IMR-90 (cell line): ENCODE results near the gene NTM. TPM values are rescaled to one million over a fixed set of nuclear protein-coding genes. Genes with fewer than 3 reads are reported as not detected.

Source experiments
- ATAC-seq: fragments of 200-7000 bp; cut with Tn5 transposase; 2 replicates; pipeline ENCODE4 v1.9.1; 2020; ENCODE audit warnings: low read depth, mild to moderate bottlenecking, moderate library complexity
- BruUV-seq: library from RNA; stranded (reverse); fragments of 400-500 nt; replicated peaks from 2 replicates; lab custom pipeline; 2021; lab: Mats Ljungman, UMichigan
- CTCF ChIA-PET: fragments of 300-600 bp; formaldehyde crosslinking; extraction: SDS; loops from one replicate; lab custom pipeline; 2021; ENCODE audit warnings: antibody characterized with exemption; lab: Yijun Ruan, JAX
- POLR2A ChIA-PET: fragments of 300-600 bp; sonication (Branson Sonifier 250); formaldehyde crosslinking; loops from one replicate; lab custom pipeline; 2022; ENCODE audit warnings: antibody characterized with exemption; ENCODE audit not compliant: unreplicated experiment; lab: Charles Lee
- DNase-seq: peaks from one replicate; pipeline ENCODE4 v3.0.0; 2013
- H2AFZ ChIP-seq: replicated peaks from 2 replicates; pipeline ENCODE3; 2013; ENCODE audit warnings: low read length, mild to moderate bottlenecking; ENCODE audit not compliant: poor library complexity
- H2AK5ac ChIP-seq: 2 replicates; pipeline ENCODE4 v1.6.1; 2013; ENCODE audit warnings: low read depth, low read length, inconsistent platforms
- H2AK9ac ChIP-seq: replicated peaks from 2 replicates; pipeline ENCODE3; 2013; ENCODE audit warnings: mild to moderate bottlenecking, low read depth, low read length, moderate library complexity; ENCODE audit not compliant: poor library complexity
- H2BK120ac ChIP-seq: 2 replicates; pipeline ENCODE4 v1.6.1; 2013; ENCODE audit warnings: low read depth, low read length, inconsistent platforms
- H2BK15ac ChIP-seq: 3 replicates; pipeline ENCODE4 v1.6.1; 2013; ENCODE audit warnings: low read depth, low read length, inconsistent platforms
- H2BK20ac ChIP-seq: 2 replicates; pipeline ENCODE4 v1.6.1; 2013; ENCODE audit warnings: low read depth, mild to moderate bottlenecking, inconsistent platforms, low read length, moderate library complexity
- H2BK5ac ChIP-seq: 2 replicates; pipeline ENCODE4 v1.6.1; 2013; ENCODE audit warnings: mild to moderate bottlenecking, low read depth, low read length, inconsistent platforms; ENCODE audit not compliant: poor library complexity, severe bottlenecking
- H3K14ac ChIP-seq: replicated peaks from 2 replicates; pipeline ENCODE4 v1.6.1; 2013; ENCODE audit warnings: low read depth, low read length, inconsistent platforms
- H3K18ac ChIP-seq: 2 replicates; pipeline ENCODE4 v1.6.1; 2013; ENCODE audit warnings: low read depth, low read length, control low read depth
- H3K23ac ChIP-seq: 2 replicates; pipeline ENCODE4 v1.6.1; 2013; ENCODE audit warnings: low read depth, low read length, inconsistent platforms
- H3K27ac ChIP-seq: 2 replicates; pipeline ENCODE4 v1.5.1; 2013; ENCODE audit warnings: mild to moderate bottlenecking, control low read depth, low read length; ENCODE audit not compliant: insufficient read depth
- H3K27me3 ChIP-seq: 2 replicates; pipeline ENCODE4 v1.6.1; 2013; ENCODE audit warnings: low read length; ENCODE audit not compliant: control insufficient read depth, insufficient read depth
- H3K36me3 ChIP-seq: 2 replicates; pipeline ENCODE4 v1.6.1; 2013; ENCODE audit warnings: low read length, mixed read lengths; ENCODE audit not compliant: control insufficient read depth, insufficient read depth
- H3K4ac ChIP-seq: 2 replicates; pipeline ENCODE4 v1.6.1; 2013; ENCODE audit warnings: low read depth, low read length, inconsistent platforms
- H3K4me1 ChIP-seq: 2 replicates; pipeline ENCODE4 v1.6.1; 2013; ENCODE audit warnings: low read length, mixed read lengths; ENCODE audit not compliant: control insufficient read depth, insufficient read depth
- H3K4me2 ChIP-seq: 2 replicates; pipeline ENCODE4 v1.6.1; 2013; ENCODE audit warnings: low read depth, mild to moderate bottlenecking, control low read depth, low read length, moderate library complexity
- H3K4me3 ChIP-seq: 2 replicates; pipeline ENCODE4 v1.5.1; 2013; ENCODE audit warnings: low read depth, mild to moderate bottlenecking, control low read depth, low read length, moderate library complexity; ENCODE audit not compliant: insufficient read depth
- H3K56ac ChIP-seq: 2 replicates; pipeline ENCODE4 v1.6.1; 2013; ENCODE audit warnings: low read length, inconsistent platforms; ENCODE audit not compliant: insufficient read depth; ENCODE audit errors: extremely low read depth
- H3K79me1 ChIP-seq, 2 experiments: 2 replicates each; pipeline ENCODE4 v1.6.1; 2013; ENCODE audit warnings: low read length in 2 of 2, inconsistent platforms in 1 of 2, low read depth in 1 of 2
- H3K9ac ChIP-seq: 2 replicates; pipeline ENCODE4 v1.6.1; 2013; ENCODE audit warnings: low read depth, low read length, control low read depth
- H3K9me1 ChIP-seq: 2 replicates; pipeline ENCODE4 v1.6.1; 2013; ENCODE audit warnings: low read length, inconsistent platforms; ENCODE audit not compliant: insufficient read depth
- H3K9me3 ChIP-seq: 2 replicates; pipeline ENCODE4 v1.6.1; 2013; ENCODE audit warnings: low read length; ENCODE audit not compliant: control insufficient read depth, insufficient read depth
- H4K20me1 ChIP-seq: 2 replicates; pipeline ENCODE4 v1.6.1; 2013; ENCODE audit warnings: low read length, inconsistent platforms; ENCODE audit not compliant: insufficient read depth
- H4K5ac ChIP-seq: 2 replicates; pipeline ENCODE4 v1.6.1; 2013; ENCODE audit warnings: mild to moderate bottlenecking, low read depth, low read length, control low read depth
- H4K8ac ChIP-seq, 2 experiments: 2 replicates each; pipeline ENCODE4 v1.6.1; 2013; ENCODE audit warnings: low read depth in 2 of 2, low read length in 2 of 2, control low read depth in 1 of 2, inconsistent platforms in 1 of 2
- H4K91ac ChIP-seq: 2 replicates; pipeline ENCODE4 v1.6.1; 2013; ENCODE audit warnings: low read depth, low read length, inconsistent platforms; ENCODE audit not compliant: insufficient read depth
- BHLHE40 ChIP-seq: fragments of 150-350 bp; IDR thresholded peaks from 2 replicates; pipeline ENCODE4 v1.6.1; 2016; ENCODE audit warnings: mild to moderate bottlenecking, low read depth, low read length
- CEBPB ChIP-seq: IDR thresholded peaks from 2 replicates; pipeline ENCODE4 v1.6.1; 2012; ENCODE audit warnings: low read depth, low read length, improper control_type of control experiment
- CHD1 ChIP-seq: IDR thresholded peaks from 2 replicates; pipeline ENCODE4 v1.6.1; 2012; ENCODE audit warnings: low read depth, low read length, improper control_type of control experiment
- CTCF ChIP-seq: conservative IDR thresholded peaks from 2 replicates; pipeline ENCODE4 v1.5.1; 2012; ENCODE audit warnings: mild to moderate bottlenecking, low read depth, low read length, improper control_type of control experiment
- FOS ChIP-seq: fragments of 150-350 bp; IDR thresholded peaks from 2 replicates; pipeline ENCODE4 v1.6.1; 2016; ENCODE audit warnings: low read depth, low read length
- MAFK ChIP-seq: IDR thresholded peaks from 2 replicates; pipeline ENCODE4 v1.6.1; 2012; ENCODE audit warnings: low read depth, low read length, improper control_type of control experiment
- MAZ ChIP-seq: IDR thresholded peaks from 2 replicates; pipeline ENCODE4 v1.6.1; 2012; ENCODE audit warnings: low read depth, mild to moderate bottlenecking, low read length, improper control_type of control experiment, moderate library complexity, borderline replicate concordance
- MXI1 ChIP-seq: IDR thresholded peaks from 2 replicates; pipeline ENCODE4 v1.6.1; 2012; ENCODE audit warnings: low read depth, mild to moderate bottlenecking, low read length, moderate library complexity, borderline replicate concordance
- NFE2L2 ChIP-seq: fragments of 150-350 bp; IDR thresholded peaks from 2 replicates; pipeline ENCODE4 v1.6.1; 2016; ENCODE audit warnings: low read depth, mild to moderate bottlenecking, low read length
- POLR2A ChIP-seq: IDR thresholded peaks from 2 replicates; pipeline ENCODE4 v1.6.1; 2012; ENCODE audit warnings: mild to moderate bottlenecking, low read depth, low read length
- RAD21 ChIP-seq: IDR thresholded peaks from 2 replicates; pipeline ENCODE4 v1.6.1; 2012; ENCODE audit warnings: low read length, improper control_type of control experiment
- RCOR1 ChIP-seq: IDR thresholded peaks from 2 replicates; pipeline ENCODE4 v1.6.1; 2012; ENCODE audit warnings: mild to moderate bottlenecking, low read length, improper control_type of control experiment; ENCODE audit not compliant: insufficient replicate concordance
- RFX5 ChIP-seq: IDR thresholded peaks from 2 replicates; pipeline ENCODE4 v1.8.0; 2012; ENCODE audit warnings: low read depth, mild to moderate bottlenecking, low read length, moderate library complexity
- SMC3 ChIP-seq: fragments of 150-350 bp; IDR thresholded peaks from 2 replicates; pipeline ENCODE4 v1.6.1; 2016; ENCODE audit warnings: low read depth, mild to moderate bottlenecking, antibody characterized with exemption, low read length, moderate library complexity
- USF2 ChIP-seq: fragments of 150-350 bp; IDR thresholded peaks from 2 replicates; pipeline ENCODE4 v1.6.1; 2017; ENCODE audit warnings: mild to moderate bottlenecking, antibody characterized with exemption, low read length, low read depth
- WGBS, 2 experiments: methylation state at CpG; one replicate each; pipeline versions ENCODE4 v1.1.5 to v1.1.7; 2013; ENCODE audit warnings: missing lambda C conversion rate in 2 of 2; ENCODE audit not compliant: insufficient read length in 1 of 2; ENCODE audit errors: extremely low coverage in 2 of 2; 5-methylcytosine and 5-hydroxymethylcytosine counted together
- dilution Hi-C: fragments of 300-500 bp; cut with HindIII; formaldehyde crosslinking; loops from one replicate; pipeline ENCODE4 v1.14.3; 2018; ENCODE audit warnings: low sequenced_read_pairs; ENCODE audit not compliant: unreplicated experiment
- in situ Hi-C: fragments of 300-500 bp; cut with MboI; formaldehyde crosslinking; loops from 3 replicates; pipeline ENCODE4 v1.14.3; 2019; ENCODE audit warnings: low sequenced_read_pairs, inconsistent platforms, mixed read lengths
- intact Hi-C: fragments of 100-400 bp; cut with micrococcal nuclease; formaldehyde crosslinking; loops from 2 replicates; pipeline ENCODE4 v1.10.0; 2022
- polyA plus RNA-seq, 3 experiments: library from polyadenylated mRNA; depleted of rRNA; stranded (reverse); fragments of >200 nt; gene quantifications; 2 replicates each; pipeline ENCODE4 v1.2.3, GENCODE V29; 2012; ENCODE audit warnings: low replicate concordance in 1 of 3
- total RNA-seq: library from RNA; depleted of rRNA; stranded (reverse); fragments of >200 nt; gene quantifications from 2 replicates; pipeline ENCODE4 v1.2.3, GENCODE V29; 2012
- TF ChIP-seq, protein P1 (sequence below): fragments of 150-350 bp; IDR thresholded peaks from 2 replicates; pipeline ENCODE4 v1.6.1; 2016; ENCODE audit warnings: low read depth, mild to moderate bottlenecking, low read length, moderate library complexity, borderline replicate concordance

The NTM gene
- total and polyA plus RNA-seq, 2 of the 4 experiments (the other 2 are of a cell fraction): 19.5 to 25.5 TPM

DNA sequence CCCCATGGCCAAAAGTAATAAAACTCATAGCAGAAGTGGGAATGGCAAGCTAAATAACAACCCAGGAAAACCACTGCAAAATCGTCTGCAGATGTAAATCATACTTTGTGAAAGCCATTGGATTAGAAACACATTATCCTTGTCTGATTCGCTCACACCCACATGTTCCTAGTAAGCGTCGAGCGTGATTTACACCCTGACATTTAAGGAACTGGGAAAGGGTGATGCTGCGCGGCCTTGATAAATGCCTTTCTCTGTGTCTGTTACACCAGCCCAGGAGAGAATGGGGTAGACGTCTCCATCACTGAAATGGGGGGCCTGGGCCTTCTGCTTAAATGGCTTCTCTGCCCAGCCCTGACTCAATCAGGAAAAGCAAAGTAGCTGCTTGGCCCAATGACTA is 162.7 kb downstream of the NTM start:
- no peak overlapping the region for H2BK120ac ChIP-seq
- H3K9ac ChIP-seq: no peak overlapping the region
- intact Hi-C loops (loop anchor here (10.0 kb wide), 1 partner anchor 1732 kb away; no protein-coding TSS in a partner anchor), in situ Hi-C loops (no loop called here), dilution Hi-C loops (no loop called here)
- H3K36me3 ChIP-seq: no peaks in the 10 kb centered on the region
- no peak overlapping the region for H2BK5ac ChIP-seq
- H2AK9ac ChIP-seq: no peak overlapping the region
- ChIA-PET POLR2A (no interaction called here), CTCF (no interaction called here)
- H4K8ac ChIP-seq: no peak overlapping the region
- H4K5ac ChIP-seq: no peak overlapping the region
- no peak overlapping the region for H2BK15ac ChIP-seq
- no peak overlapping the region for H3K4me2 ChIP-seq
- H3K27me3 ChIP-seq: peaks cover 2% of the 10 kb centered on the region
- no peak overlapping the region for H3K4ac ChIP-seq
- no peak overlapping the region for H3K14ac ChIP-seq
- no peaks in the 10 kb centered on the region for H3K79me1 ChIP-seq
- TF ChIP-seq MAFK (no peak), CEBPB (no peak), NFE2L2 (no peak), RAD21 (no peak), SMC3 (no peak), BHLHE40 (no peak), FOS (no peak), MXI1 (no peak), RFX5 (no peak), POLR2A (no peak), CHD1 (no peak), RCOR1 (no peak), CTCF (no peak), USF2 (no peak), MAZ (no peak)
- TF ChIP-seq, protein P1, sequence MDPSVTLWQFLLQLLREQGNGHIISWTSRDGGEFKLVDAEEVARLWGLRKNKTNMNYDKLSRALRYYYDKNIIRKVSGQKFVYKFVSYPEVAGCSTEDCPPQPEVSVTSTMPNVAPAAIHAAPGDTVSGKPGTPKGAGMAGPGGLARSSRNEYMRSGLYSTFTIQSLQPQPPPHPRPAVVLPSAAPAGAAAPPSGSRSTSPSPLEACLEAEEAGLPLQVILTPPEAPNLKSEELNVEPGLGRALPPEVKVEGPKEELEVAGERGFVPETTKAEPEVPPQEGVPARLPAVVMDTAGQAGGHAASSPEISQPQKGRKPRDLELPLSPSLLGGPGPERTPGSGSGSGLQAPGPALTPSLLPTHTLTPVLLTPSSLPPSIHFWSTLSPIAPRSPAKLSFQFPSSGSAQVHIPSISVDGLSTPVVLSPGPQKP: no peak
- no peak overlapping the region for H2BK20ac ChIP-seq
- no peak overlapping the region for H3K56ac ChIP-seq
- no peak overlapping the region for H2AK5ac ChIP-seq
- BruUV-seq: no TSS peak
- H3K4me1 ChIP-seq: no peaks in the 10 kb centered on the region
- WGBS, 2 experiments: no CpG with 5 or more reads among the region's 8 CpGs
- DNase-seq (no peak), ATAC-seq (no peak)
- H3K4me3 ChIP-seq: no peak overlapping the region
- no peak overlapping the region for H3K18ac ChIP-seq
- no peaks in the 10 kb centered on the region for H4K20me1 ChIP-seq
- H3K23ac ChIP-seq: no peak overlapping the region
- no peaks in the 10 kb centered on the region for H3K9me1 ChIP-seq
- H3K27ac ChIP-seq: no peak overlapping the region
- H4K91ac ChIP-seq: no peak overlapping the region
- H2AFZ ChIP-seq: no peak overlapping the region
- H3K9me3 ChIP-seq: no peaks in the 10 kb centered on the region
